HG02884 (cell line): Measurements from ENCODE around the gene RNF187.

Experiments used
- ATAC-seq: cut with Tn5 transposase; IDR thresholded peaks from one replicate; pipeline ENCODE4 v1.9.1; 2021; ENCODE audit warnings: mild to moderate bottlenecking, moderate library complexity; ENCODE audit not compliant: unreplicated experiment

RNF187 gene

GRCh38 chr1:228487336-228488124 is at the start of gene RNF187:
TSS of gene RNF187 (plus strand) at chr1:228487382.
- peak; percentile 25 for ATAC-seq

GRCh38 chr1:228437424-228437962 is 49.7 kb upstream of the RNF187 start:
- ATAC-seq, result no peak

GRCh38 chr1:228438266-228438665 is 48.9 kb upstream of the RNF187 start:
- ATAC-seq, result no peak

GRCh38 chr1:228440761-228441500 is 46.3 kb upstream of the RNF187 start:
- ATAC-seq, result no peak

DNA sequence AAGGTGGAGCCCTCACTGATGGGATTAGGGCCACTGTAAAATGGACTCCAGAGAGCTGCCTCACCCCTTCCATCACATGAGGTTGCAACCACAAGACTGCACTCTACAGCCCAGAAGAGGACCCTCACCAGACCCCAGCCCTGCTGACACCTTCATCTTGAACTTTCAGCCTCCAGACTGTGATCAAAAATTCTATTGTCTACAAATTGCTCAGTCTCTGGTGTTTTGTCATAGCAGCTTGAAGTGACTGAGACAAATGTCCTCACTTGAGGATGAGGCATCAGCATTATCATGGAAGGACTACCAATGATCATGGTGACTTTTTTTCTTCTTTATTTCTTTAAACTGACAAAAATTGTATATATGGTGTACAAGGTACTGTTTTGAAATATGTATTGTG is 43.8 kb upstream of the RNF187 start:
- ATAC-seq, result no peak

DNA sequence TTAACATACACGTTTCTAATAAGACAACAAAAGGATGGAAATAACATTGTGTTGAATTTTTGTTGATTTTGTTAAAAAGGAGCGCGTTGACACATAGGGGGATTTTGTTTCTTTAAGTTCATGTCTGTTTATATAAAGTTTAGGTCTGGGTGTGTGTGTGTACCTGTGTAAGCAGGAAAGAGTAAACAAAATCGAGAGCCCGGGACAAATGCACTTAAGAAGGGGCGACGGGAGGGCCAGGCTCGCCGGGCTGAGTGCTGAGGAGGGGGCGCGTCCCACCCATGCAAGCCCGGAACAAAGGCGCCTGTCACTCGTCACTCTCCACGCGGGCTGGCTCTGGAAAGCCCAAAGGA is 41.7 kb upstream of the RNF187 start:
- ATAC-seq, result peak; percentile 34

DNA sequence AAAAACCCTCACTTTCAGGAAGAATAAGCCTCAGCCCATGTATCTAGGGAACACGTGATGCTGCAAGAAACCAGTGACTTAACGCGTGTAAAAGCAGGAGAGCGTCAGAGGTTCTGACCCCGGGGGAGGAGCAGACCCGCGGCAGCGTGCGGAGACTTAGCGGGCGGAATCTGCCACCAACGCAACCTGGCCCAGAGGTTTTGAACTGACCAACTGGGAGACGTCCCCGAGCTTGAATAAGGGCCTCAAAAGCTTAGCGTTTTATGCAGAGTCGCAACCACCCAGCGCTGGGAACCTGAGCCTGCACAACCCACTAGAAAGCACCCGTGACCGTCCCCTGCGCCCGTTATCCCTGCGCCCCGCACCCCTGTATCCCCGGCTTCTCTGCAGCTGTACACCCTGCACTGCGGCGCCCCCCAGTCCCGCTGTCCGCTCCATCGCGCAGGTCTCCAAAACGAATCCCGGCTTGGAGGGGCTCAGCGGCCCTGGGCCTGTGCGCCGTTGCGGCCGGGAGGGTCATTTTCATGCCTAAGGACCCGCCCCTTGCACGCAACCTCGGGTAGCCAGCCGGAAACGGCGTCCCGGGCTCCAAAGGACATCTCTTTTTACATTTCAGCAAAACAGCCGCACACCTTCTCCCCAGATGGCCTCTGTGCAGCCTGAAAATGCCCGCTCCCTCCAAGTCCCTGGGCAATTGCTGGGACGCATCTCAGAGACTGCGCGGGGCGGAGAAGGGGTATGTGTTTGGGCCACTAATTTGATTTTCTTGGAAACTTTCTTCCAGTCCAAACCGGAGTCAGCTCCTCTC is 41.1 kb upstream of the RNF187 start:
- peak; percentile 79 for ATAC-seq

- ATAC-seq, result no peak
These were observed 40.3 kb upstream of the RNF187 start for GRCh38 chr1:228446852-228447251.

- no peak for ATAC-seq
These were observed 38.8 kb upstream of the RNF187 start for GRCh38 chr1:228448372-228448771.

- ATAC-seq, result no peak
These were observed 37.0 kb upstream of the RNF187 start for GRCh38 chr1:228450200-228450599.

- ATAC-seq, result no peak
These were observed 34.8 kb upstream of the RNF187 start for GRCh38 chr1:228452194-228453021.

DNA sequence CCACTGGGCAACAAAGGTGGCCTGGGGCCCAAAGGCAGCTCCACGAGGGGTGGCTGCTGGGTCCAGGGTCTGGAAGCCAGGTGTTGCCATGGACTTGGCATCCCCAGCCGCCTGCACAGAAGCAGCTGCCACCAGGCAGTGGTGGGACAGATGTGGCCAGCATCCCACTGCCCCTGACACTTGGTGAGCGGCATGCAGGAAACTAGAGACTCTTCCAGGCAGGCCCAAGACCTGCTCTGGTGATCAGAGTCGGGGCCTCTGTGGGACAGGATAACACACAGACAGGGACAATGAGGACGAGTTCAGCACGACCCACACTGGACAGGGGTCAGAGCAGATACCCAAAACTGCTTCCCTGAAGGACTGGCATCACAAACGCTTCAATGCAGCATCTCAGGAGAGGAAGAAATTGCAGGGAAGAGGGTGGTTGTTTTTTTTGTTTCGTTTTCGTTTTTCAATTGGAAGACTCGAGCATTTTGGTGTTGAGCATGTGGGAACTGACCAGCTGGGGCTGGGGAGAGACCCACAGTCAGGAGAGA is 34.1 kb upstream of the RNF187 start:
- ATAC-seq, result no peak

- no peak for ATAC-seq
These were observed 33.6 kb upstream of the RNF187 start for GRCh38 chr1:228453614-228454013.

DNA sequence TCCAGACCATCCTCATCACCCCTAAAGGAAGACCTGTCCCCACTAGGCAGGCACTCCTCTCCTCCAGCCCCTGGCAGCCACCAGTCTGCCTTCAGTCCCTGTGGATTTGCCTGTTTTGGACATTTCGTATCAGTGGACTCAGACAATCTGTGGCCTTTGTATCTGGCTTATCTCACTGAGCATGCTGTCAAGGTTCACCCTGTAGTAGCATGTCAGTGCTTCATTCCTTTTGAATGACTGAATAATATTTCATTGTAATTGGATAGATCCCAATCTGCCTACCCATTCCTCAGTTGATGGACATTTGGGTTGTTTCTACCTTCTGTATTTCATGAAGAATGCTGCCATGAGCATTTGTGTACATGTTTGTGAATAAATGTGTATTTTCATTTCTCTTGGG is 32.9 kb upstream of the RNF187 start:
- no peak for ATAC-seq

DNA sequence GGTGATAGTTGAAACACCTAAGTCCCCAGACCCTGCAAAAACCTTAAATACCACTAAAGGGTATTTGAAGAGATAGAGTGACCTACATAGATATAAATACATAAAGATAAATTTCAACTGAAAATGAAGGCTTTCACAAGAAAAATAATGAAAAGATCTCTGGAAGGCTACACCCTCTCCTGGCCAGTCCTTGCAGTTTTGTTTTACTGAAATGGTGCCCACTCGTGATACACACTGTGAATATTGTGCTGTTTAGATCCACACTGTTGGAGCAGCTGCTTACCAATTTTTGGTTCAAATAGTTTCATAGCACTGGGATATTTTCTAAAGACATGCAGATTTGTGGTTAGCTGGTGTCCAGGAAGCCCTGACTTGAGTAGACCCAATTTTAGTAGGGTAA is 31.5 kb upstream of the RNF187 start:
- no peak for ATAC-seq

DNA sequence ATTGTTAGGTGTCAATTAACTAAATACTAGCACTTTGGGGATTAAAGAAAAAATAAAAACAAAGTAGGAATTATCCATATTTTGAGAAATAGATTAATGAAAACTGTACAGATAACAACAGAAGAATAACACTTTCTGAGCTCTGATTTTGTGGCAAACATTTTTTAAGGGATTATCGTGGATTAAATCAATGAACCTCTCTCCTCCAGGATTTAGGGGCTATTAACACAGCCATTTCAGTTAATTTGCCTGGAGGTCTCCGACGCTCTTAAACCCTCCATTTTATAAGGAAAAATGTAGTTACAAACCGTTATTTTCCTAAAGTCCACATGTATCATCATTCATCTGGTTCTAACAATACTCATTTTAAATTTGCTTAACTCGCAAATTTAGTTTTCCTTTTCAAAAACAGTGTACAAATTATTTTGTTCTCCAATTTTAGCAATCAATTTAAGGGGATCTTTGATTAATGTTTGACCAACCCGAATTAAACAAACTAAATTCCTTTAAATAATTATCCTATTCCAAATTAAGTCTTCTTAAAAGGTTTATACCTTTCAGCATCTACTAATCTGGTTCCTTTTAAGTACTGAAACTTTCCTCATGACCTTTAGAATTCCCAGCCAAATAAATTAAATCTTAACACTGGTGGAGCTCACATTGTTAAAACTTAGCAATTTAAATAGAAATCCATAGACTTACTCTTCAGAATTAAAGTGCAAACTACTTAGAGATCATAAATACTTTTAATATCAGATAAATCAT is 30.7 kb upstream of the RNF187 start:
- no peak for ATAC-seq

DNA sequence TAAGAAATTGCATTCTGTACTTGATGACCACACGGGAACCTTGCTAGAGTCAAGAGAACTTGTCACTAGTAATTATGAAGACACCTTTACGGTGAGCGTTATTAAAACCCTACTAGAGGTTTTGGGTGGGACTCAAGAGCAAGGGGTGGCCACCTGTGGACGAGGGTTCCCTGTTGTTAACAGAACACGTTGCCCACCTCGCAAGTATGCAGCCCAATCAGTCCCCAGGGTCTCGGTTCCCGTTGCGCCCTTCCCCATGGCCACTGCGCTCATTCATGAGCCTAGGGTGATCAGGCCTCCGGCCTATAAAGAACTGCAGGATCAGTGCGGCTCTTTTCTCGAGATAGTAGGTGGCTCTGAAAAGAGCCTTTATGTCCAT is 30.2 kb upstream of the RNF187 start:
- peak; percentile 2 for ATAC-seq

DNA sequence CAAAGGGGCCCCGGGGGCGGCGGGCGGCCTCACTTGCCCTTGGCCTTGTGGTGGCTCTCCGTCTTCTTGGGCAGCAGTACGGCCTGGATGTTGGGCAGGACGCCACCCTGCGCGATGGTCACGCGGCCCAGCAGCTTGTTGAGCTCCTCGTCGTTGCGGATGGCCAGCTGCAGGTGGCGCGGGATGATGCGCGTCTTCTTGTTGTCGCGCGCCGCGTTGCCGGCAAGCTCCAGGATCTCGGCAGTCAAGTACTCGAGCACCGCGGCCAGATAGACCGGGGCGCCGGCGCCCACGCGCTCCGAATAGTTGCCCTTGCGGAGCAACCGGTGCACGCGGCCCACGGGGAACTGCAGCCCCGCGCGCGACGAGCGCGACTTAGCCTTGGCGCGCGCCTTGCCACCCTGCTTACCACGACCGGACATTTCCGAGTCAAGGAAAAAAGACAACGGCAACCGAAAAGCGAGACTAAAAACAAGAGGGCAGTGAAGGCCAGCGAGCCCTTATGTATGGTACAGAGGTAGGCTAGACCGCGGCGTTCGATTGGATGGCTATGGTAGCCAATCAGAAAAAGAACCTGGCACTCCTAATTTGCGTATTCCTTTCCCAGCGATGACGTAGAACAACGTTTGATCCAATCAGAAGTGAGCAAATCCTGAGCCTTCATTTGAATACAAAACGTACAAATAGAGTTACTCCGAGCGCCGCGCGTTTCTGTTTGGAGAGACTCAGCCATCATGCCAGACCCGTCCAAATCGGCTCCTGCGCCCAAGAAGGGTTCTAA is 29.6 kb upstream of the RNF187 start:
- peak; percentile 85 for ATAC-seq
